ENCODE measurements around the gene UBXN11.

Gene UBXN11

DNA sequence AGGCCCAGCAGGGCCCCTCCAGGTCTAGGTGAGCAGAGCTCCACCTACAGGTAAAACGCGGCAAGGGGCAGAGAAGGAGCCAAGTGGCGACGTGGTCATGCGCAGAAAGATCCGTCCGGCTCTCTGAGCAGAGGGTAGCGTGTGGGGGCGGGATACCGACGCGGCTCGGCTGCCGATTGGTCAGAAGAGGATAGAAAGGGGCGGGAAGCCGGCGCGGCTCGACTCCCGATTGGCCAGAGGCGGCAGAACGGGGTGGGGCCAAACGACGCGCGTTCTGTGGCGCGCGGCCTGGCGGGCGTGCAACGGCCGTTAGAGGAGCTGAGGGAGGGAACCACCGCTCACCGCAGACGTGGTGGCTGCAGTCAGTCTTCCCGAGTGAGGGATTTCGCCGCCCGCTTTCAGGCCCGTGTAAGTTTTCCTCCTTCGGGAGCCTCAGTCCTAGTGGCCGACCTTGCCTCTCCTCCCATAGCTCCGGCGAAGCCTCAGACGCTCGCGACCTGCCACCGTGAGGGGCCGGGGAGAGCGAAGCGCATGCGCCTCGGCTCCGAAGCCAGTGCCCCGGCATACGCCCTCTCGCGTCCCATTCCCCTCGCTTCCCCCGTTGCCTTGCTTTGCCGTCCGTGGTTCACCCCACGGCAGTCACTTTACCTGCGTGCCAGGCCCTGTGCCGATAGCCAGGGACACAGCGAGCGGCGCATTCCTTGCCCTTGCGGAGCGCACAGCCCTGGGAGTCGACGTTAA, 72.4 kb downstream of the UBXN11 start, which contains the start of gene CEP85:
TSS of gene CEP85 (plus strand) at position 298 of the 741 bp plus-strand sequence. CDS start 5,584 bp downstream, outside the sequence.
- no peaks in the 10 kb centered on the region for H4K20me1 ChIP-seq (ENCODE audit: insufficient read depth, low read length)
- H3K27me3 ChIP-seq (ENCODE audit: low read depth, low read length): no peaks in the 10 kb centered on the region
- H3K27ac ChIP-seq (ENCODE audit: low read length): peak within 1 kb of the TSS; percentile 57
- peak within 1 kb of the TSS; percentile 99 for H2AFZ ChIP-seq (ENCODE audit: low read depth, low read length)
- peaks cover 2% of the 10 kb centered on the region for H3K36me3 ChIP-seq (replicated peaks; ENCODE audit: low read depth, low read length)
- peak within 1 kb of the TSS; percentile 98 for H3K4me3 ChIP-seq (ENCODE audit: low read length)
- no peaks in the 10 kb centered on the region for H3K9me3 ChIP-seq (ENCODE audit: insufficient read depth, low read length)
- H3K79me2 ChIP-seq (ENCODE audit: low read length): peaks cover 48% of the 10 kb centered on the region
- no peak for TF ChIP-seq EZH2phosphoT487 (IDR thresholded peaks at IDR 0.05; ENCODE audit: low read depth)
- TF ChIP-seq, protein P1, sequence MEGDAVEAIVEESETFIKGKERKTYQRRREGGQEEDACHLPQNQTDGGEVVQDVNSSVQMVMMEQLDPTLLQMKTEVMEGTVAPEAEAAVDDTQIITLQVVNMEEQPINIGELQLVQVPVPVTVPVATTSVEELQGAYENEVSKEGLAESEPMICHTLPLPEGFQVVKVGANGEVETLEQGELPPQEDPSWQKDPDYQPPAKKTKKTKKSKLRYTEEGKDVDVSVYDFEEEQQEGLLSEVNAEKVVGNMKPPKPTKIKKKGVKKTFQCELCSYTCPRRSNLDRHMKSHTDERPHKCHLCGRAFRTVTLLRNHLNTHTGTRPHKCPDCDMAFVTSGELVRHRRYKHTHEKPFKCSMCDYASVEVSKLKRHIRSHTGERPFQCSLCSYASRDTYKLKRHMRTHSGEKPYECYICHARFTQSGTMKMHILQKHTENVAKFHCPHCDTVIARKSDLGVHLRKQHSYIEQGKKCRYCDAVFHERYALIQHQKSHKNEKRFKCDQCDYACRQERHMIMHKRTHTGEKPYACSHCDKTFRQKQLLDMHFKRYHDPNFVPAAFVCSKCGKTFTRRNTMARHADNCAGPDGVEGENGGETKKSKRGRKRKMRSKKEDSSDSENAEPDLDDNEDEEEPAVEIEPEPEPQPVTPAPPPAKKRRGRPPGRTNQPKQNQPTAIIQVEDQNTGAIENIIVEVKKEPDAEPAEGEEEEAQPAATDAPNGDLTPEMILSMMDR (IDR thresholded peaks at IDR 0.05; ENCODE audit: low read depth, low read length): peak; percentile 69
- peak within 1 kb of the TSS; percentile 100 for H3K4me2 ChIP-seq (ENCODE audit: low read length)
- peak within 1 kb of the TSS; percentile 94 for H3K9ac ChIP-seq (ENCODE audit: low read length)
- peaks cover 19% of the 10 kb centered on the region for H3K4me1 ChIP-seq (ENCODE audit: low read length)

All from OCI-LY3 (cell line).